ENCODE results near the gene AUTS2.

AUTS2 gene

GRCh38 chr7:70132226-70132851 is 534.1 kb downstream of the AUTS2 start:
- 100% methylated on average over 3 of the region's 11 CpGs for WGBS (ENCODE audit: insufficient coverage, insufficient read length)
- Histone ChIP-seq H3K36me3 (ENCODE audit: control insufficient read depth, insufficient read depth, low read length) (no peaks in the 10 kb centered on the region), H3K27ac (ENCODE audit: low read length) (no peak overlapping the region), H3K27me3 (ENCODE audit: control insufficient read depth, insufficient read depth, low read length) (no peaks in the 10 kb centered on the region), H3K9me3 (ENCODE audit: control insufficient read depth, insufficient read depth, low read length) (no peaks in the 10 kb centered on the region), H3K4me3 (ENCODE audit: low read length) (no peak overlapping the region), H3K4me1 (ENCODE audit: control insufficient read depth, insufficient read depth, low read length) (no peaks in the 10 kb centered on the region)
- no peak for DNase-seq (ENCODE audit: low read depth, low spot score)

GRCh38 chr7:70132852-70133690 is 534.8 kb downstream of the AUTS2 start:
- no peaks in the 10 kb centered on the region for H3K4me1 ChIP-seq (ENCODE audit: control insufficient read depth, insufficient read depth, low read length)
- DNase-seq (ENCODE audit: low read depth, low spot score): no peak
- H3K27me3 ChIP-seq (ENCODE audit: control insufficient read depth, insufficient read depth, low read length): no peaks in the 10 kb centered on the region
- no peaks in the 10 kb centered on the region for H3K9me3 ChIP-seq (ENCODE audit: control insufficient read depth, insufficient read depth, low read length)
- H3K36me3 ChIP-seq (ENCODE audit: control insufficient read depth, insufficient read depth, low read length): no peaks in the 10 kb centered on the region
- H3K4me3 ChIP-seq (ENCODE audit: low read length): no peak overlapping the region
- H3K27ac ChIP-seq (ENCODE audit: low read length): no peak overlapping the region
- WGBS (ENCODE audit: insufficient coverage, insufficient read length): no CpG with 5 or more reads among the region's 1 CpG

DNA sequence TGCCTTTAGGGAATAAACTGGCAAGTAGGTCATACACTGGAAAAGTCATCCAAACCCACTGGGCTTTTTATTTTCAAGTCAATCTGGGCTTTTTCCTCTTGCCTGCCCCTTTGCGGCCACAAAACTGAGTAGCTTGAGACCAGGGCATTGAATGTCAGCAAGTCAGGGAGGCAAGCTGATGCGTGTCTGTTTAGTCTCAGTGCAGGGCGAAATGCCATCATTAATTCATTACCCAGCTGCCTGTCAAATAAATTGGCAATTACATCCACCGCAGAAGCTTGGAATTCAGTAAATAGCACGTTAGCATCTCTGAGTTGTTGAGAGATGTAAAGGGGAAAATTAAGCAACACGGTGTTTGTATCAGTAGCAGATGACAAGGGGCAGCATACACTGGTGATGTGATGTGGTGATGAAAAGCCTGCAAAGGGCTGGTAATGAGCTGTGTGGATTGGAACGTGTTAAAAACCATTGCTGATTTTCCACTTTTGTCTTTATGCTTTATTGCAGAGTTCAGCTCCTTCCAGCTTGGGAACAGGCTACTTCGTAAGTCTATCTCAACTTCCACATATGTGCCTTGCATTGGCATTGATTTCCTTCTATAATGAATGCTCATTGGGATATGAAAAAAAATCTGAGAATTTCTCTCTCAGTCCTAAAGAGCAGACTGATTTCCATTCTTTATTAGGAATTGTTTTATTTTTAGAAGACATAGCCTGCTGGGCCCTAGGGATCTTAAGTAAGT is 535.9 kb downstream of the AUTS2 start:
- no peaks in the 10 kb centered on the region for H3K4me1 ChIP-seq (ENCODE audit: control insufficient read depth, insufficient read depth, low read length)
- DNase-seq (ENCODE audit: low read depth, low spot score): no peak
- no CpG with 5 or more reads among the region's 8 CpGs for WGBS (ENCODE audit: insufficient coverage, insufficient read length)
- H3K27ac ChIP-seq (ENCODE audit: low read length): no peak overlapping the region
- H3K36me3 ChIP-seq (ENCODE audit: control insufficient read depth, insufficient read depth, low read length): no peaks in the 10 kb centered on the region
- H3K27me3 ChIP-seq (ENCODE audit: control insufficient read depth, insufficient read depth, low read length): no peaks in the 10 kb centered on the region
- no peaks in the 10 kb centered on the region for H3K9me3 ChIP-seq (ENCODE audit: control insufficient read depth, insufficient read depth, low read length)
- no peak overlapping the region for H3K4me3 ChIP-seq (ENCODE audit: low read length)

GRCh38 chr7:70135656-70136055 is 537.4 kb downstream of the AUTS2 start:
- H3K4me1 ChIP-seq (ENCODE audit: control insufficient read depth, insufficient read depth, low read length): no peaks in the 10 kb centered on the region
- WGBS (ENCODE audit: insufficient coverage, insufficient read length): no CpG with 5 or more reads among the region's 3 CpGs
- no peaks in the 10 kb centered on the region for H3K36me3 ChIP-seq (ENCODE audit: control insufficient read depth, insufficient read depth, low read length)
- no peak overlapping the region for H3K27ac ChIP-seq (ENCODE audit: low read length)
- no peaks in the 10 kb centered on the region for H3K9me3 ChIP-seq (ENCODE audit: control insufficient read depth, insufficient read depth, low read length)
- H3K4me3 ChIP-seq (ENCODE audit: low read length): no peak overlapping the region
- no peak for DNase-seq (ENCODE audit: low read depth, low spot score)
- H3K27me3 ChIP-seq (ENCODE audit: control insufficient read depth, insufficient read depth, low read length): no peaks in the 10 kb centered on the region

- Histone ChIP-seq H3K4me1 (ENCODE audit: control insufficient read depth, insufficient read depth, low read length) (no peaks in the 10 kb centered on the region), H3K27ac (ENCODE audit: low read length) (no peak overlapping the region), H3K9me3 (ENCODE audit: control insufficient read depth, insufficient read depth, low read length) (no peaks in the 10 kb centered on the region), H3K36me3 (ENCODE audit: control insufficient read depth, insufficient read depth, low read length) (no peaks in the 10 kb centered on the region), H3K27me3 (ENCODE audit: control insufficient read depth, insufficient read depth, low read length) (no peaks in the 10 kb centered on the region), H3K4me3 (ENCODE audit: low read length) (no peak overlapping the region)
- DNase-seq (ENCODE audit: low read depth, low spot score): no peak
- WGBS (ENCODE audit: insufficient coverage, insufficient read length): no CpG with 5 or more reads among the region's 4 CpGs
Measured at GRCh38 chr7:70137126-70137525, 538.9 kb downstream of the AUTS2 start.

DNA sequence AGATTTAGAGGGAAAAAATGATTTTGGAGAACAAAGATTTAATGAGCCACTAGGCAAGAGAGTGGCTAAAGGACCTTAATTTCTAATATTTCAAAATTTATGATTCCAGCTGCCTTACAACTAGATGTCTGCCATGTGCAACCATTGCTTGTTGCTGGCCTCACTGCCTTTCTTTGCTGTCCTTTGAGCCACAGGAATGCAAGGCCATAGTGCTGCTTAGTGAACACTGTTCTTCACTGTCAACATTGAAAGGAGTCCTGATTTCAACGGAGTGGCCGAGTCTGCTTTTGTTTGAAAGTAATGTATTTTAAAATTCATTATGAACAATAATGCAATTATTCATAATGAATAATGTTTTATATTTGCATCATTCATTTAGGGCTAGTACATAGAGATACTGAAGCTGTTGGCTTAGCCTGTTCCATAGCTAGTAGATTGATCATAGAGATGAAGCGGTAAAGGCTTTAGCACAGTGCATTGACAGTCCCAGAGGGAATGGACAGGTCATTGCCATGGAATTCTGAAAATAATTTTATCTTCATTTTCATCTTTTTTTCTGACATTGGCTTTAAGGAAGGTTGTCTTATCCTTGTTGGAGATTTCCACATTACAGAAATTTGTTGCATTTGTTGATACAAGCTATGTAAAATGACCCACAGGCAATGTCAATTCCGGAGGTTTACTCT is 544.1 kb downstream of the AUTS2 start:
- Histone ChIP-seq H3K4me3 (ENCODE audit: low read length) (no peak overlapping the region), H3K27me3 (ENCODE audit: control insufficient read depth, insufficient read depth, low read length) (no peaks in the 10 kb centered on the region), H3K36me3 (ENCODE audit: control insufficient read depth, insufficient read depth, low read length) (no peaks in the 10 kb centered on the region), H3K27ac (ENCODE audit: low read length) (no peak overlapping the region), H3K9me3 (ENCODE audit: control insufficient read depth, insufficient read depth, low read length) (no peaks in the 10 kb centered on the region), H3K4me1 (ENCODE audit: control insufficient read depth, insufficient read depth, low read length) (no peaks in the 10 kb centered on the region)
- no peak for DNase-seq (ENCODE audit: low read depth, low spot score)
- no CpG with 5 or more reads among the region's 4 CpGs for WGBS (ENCODE audit: insufficient coverage, insufficient read length)

- no peak for DNase-seq (ENCODE audit: low read depth, low spot score)
- H3K36me3 ChIP-seq (ENCODE audit: control insufficient read depth, insufficient read depth, low read length): no peaks in the 10 kb centered on the region
- no peak overlapping the region for H3K27ac ChIP-seq (ENCODE audit: low read length)
- no peak overlapping the region for H3K4me3 ChIP-seq (ENCODE audit: low read length)
- no peaks in the 10 kb centered on the region for H3K9me3 ChIP-seq (ENCODE audit: control insufficient read depth, insufficient read depth, low read length)
- no peaks in the 10 kb centered on the region for H3K4me1 ChIP-seq (ENCODE audit: control insufficient read depth, insufficient read depth, low read length)
- no CpG with 5 or more reads among the region's 5 CpGs for WGBS (ENCODE audit: insufficient coverage, insufficient read length)
- no peaks in the 10 kb centered on the region for H3K27me3 ChIP-seq (ENCODE audit: control insufficient read depth, insufficient read depth, low read length)
Measured at GRCh38 chr7:70143075-70144044, 545.1 kb downstream of the AUTS2 start.

DNA sequence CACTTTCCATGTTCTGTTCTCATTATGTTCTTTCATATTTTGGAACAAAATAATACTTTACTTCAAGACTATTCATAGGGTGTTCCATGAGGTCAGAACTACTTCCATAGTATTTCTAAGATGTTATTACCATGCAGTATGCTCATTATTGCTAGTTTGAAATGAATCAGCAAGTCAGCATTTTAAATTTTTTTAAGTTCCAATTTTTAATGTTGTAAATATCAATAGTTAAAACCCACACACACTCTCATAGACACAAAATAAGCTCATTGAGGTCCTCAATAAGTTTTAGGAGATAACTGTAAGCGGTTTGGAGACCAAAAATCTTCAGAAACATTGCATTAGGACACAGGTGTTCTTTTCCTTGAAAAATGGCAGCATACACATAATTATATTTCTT is 550.7 kb downstream of the AUTS2 start:
- Histone ChIP-seq H3K36me3 (ENCODE audit: control insufficient read depth, insufficient read depth, low read length) (no peaks in the 10 kb centered on the region), H3K9me3 (ENCODE audit: control insufficient read depth, insufficient read depth, low read length) (no peaks in the 10 kb centered on the region), H3K4me3 (ENCODE audit: low read length) (no peak overlapping the region), H3K27ac (ENCODE audit: low read length) (no peak overlapping the region), H3K27me3 (ENCODE audit: control insufficient read depth, insufficient read depth, low read length) (no peaks in the 10 kb centered on the region), H3K4me1 (ENCODE audit: control insufficient read depth, insufficient read depth, low read length) (no peaks in the 10 kb centered on the region)
- no peak for DNase-seq (ENCODE audit: low read depth, low spot score)
- WGBS (ENCODE audit: insufficient coverage, insufficient read length): no CpG with 5 or more reads among the region's 1 CpG

DNA sequence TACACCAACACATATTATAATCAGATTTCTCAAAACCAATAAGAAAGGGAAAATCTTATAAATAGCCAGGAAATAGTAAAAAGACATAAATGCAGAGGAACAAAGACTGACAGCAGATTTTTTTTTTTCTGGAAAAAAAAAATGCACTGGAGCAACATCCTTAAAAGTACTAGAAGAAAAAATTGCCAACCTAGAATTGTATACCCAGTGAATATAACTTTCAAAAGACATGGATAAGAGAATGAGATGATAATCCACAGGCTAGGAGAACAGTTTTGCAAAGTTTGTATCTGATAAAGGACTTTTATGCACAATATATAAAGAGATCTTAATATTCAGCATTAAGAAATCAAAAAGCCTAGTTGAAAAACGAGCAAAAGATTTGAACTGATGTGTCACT is 554.0 kb downstream of the AUTS2 start:
- no CpG with 5 or more reads among the region's 1 CpG for WGBS (ENCODE audit: insufficient coverage, insufficient read length)
- DNase-seq (ENCODE audit: low read depth, low spot score): no peak

More for the DNA sequence above, 554.0 kb downstream of the AUTS2 start:
- Histone ChIP-seq H3K27ac (ENCODE audit: low read length) (no peak overlapping the region), H3K9me3 (ENCODE audit: control insufficient read depth, insufficient read depth, low read length) (no peaks in the 10 kb centered on the region), H3K4me3 (ENCODE audit: low read length) (no peak overlapping the region), H3K27me3 (ENCODE audit: control insufficient read depth, insufficient read depth, low read length) (no peaks in the 10 kb centered on the region), H3K36me3 (ENCODE audit: control insufficient read depth, insufficient read depth, low read length) (no peaks in the 10 kb centered on the region), H3K4me1 (ENCODE audit: control insufficient read depth, insufficient read depth, low read length) (no peaks in the 10 kb centered on the region)
